GM23338 (cell line): ENCODE results near the gene NDUFA7. TPM values are rescaled to one million over a fixed set of nuclear protein-coding genes. Genes with fewer than 3 reads are reported as not detected.
A peak's percentile ranks its signal among the peaks of the same experiment; 100 is the strongest.

Experiments
- ATAC-seq: fragments of 200-7000 bp; cut with Tn5 transposase; 3 replicates; pipeline ENCODE4 v1.9.1; 2020
- DNase-seq: peaks from one replicate; pipeline ENCODE4 v3.0.0-alpha.2; 2015; ENCODE audit warnings: low spot score
- H2AFZ ChIP-seq: fragments of 200-600 bp; sonication (generic); 2 replicates; pipeline ENCODE4 v1.8.0; 2016; ENCODE audit warnings: antibody characterized with exemption, mild to moderate bottlenecking, moderate library complexity
- H3F3A ChIP-seq: fragments of 200-600 bp; sonication (generic); replicated peaks from 2 replicates; pipeline ENCODE4 v1.8.0; 2017; ENCODE audit warnings: antibody characterized with exemption, mixed run types, low read depth
- H3K27ac ChIP-seq: fragments of 200-600 bp; sonication (generic); 2 replicates; pipeline ENCODE4 v1.6.1; 2016; ENCODE audit warnings: low read depth
- H3K27me3 ChIP-seq: fragments of 200-600 bp; sonication (generic); 2 replicates; pipeline ENCODE4 v1.8.0; 2016; ENCODE audit warnings: mild to moderate bottlenecking, mixed run types, moderate library complexity; ENCODE audit not compliant: insufficient read depth
- H3K36me3 ChIP-seq: fragments of 200-600 bp; sonication (generic); 2 replicates; pipeline ENCODE4 v1.8.0; 2016; ENCODE audit warnings: mild to moderate bottlenecking; ENCODE audit not compliant: insufficient read depth
- H3K4me1 ChIP-seq: fragments of 200-600 bp; sonication (generic); 2 replicates; pipeline ENCODE4 v1.8.0; 2016; ENCODE audit warnings: mild to moderate bottlenecking, moderate library complexity; ENCODE audit not compliant: insufficient read depth
- H3K4me2 ChIP-seq: fragments of 200-600 bp; sonication (generic); 2 replicates; pipeline ENCODE4 v1.7.1; 2017; ENCODE audit warnings: mixed run types
- H3K4me3 ChIP-seq: fragments of 200-600 bp; sonication (generic); 2 replicates; pipeline ENCODE4 v1.6.1; 2016; ENCODE audit warnings: mixed run types
- H3K79me2 ChIP-seq: fragments of 200-600 bp; sonication (generic); replicated peaks from 2 replicates; pipeline ENCODE4 v1.8.0; 2017; ENCODE audit warnings: mild to moderate bottlenecking; ENCODE audit not compliant: insufficient read depth
- H3K9me2 ChIP-seq: fragments of 200-600 bp; sonication (generic); 2 replicates; pipeline ENCODE4 v1.8.0; 2017; ENCODE audit not compliant: insufficient read depth
- H4K20me1 ChIP-seq: fragments of 200-600 bp; sonication (generic); replicated peaks from 2 replicates; pipeline ENCODE4 v1.8.0; 2017; ENCODE audit warnings: mild to moderate bottlenecking; ENCODE audit not compliant: insufficient read depth
- H3K27ac Mint-ChIP-seq: 2 replicates; pipeline ENCODE4 v1.8.0; 2020; ENCODE audit warnings: inconsistent platforms, mild to moderate bottlenecking, moderate library complexity, mixed read lengths
- H3K27me3 Mint-ChIP-seq: 3 replicates; pipeline ENCODE4 v1.8.0; 2022; ENCODE audit warnings: low read depth, mild to moderate bottlenecking, moderate library complexity, mixed read lengths, inconsistent platforms; ENCODE audit not compliant: insufficient read depth, poor library complexity
- H3K36me3 Mint-ChIP-seq: 3 replicates; pipeline ENCODE4 v1.8.0; 2021; ENCODE audit warnings: low read depth, mild to moderate bottlenecking, inconsistent platforms, moderate library complexity, mixed read lengths
- H3K4me1 Mint-ChIP-seq: 3 replicates; pipeline ENCODE4 v1.8.0; 2020; ENCODE audit warnings: mild to moderate bottlenecking, inconsistent platforms, mixed read lengths
- H3K4me3 Mint-ChIP-seq: 3 replicates; pipeline ENCODE4 v1.8.0; 2021; ENCODE audit warnings: moderate library complexity, mild to moderate bottlenecking, inconsistent platforms, mixed read lengths
- H3K9me3 Mint-ChIP-seq: 3 replicates; pipeline ENCODE4 v1.8.0; 2020; ENCODE audit warnings: moderate library complexity, mild to moderate bottlenecking, inconsistent platforms, mixed read lengths
- EZH2 ChIP-seq: fragments of 200-600 bp; sonication (generic); IDR thresholded peaks from one replicate; pipeline ENCODE4 v1.8.0; 2017; ENCODE audit warnings: antibody characterized with exemption, mild to moderate bottlenecking, low read depth; ENCODE audit not compliant: unreplicated experiment
- EZH2phosphoT487 ChIP-seq: fragments of 200-600 bp; sonication (generic); IDR thresholded peaks from one replicate; pipeline ENCODE4 v1.8.1; 2018; ENCODE audit warnings: antibody characterized with exemption; ENCODE audit not compliant: unreplicated experiment
- JUNB ChIP-seq: IDR thresholded peaks from one replicate; pipeline ENCODE4 v1.6.1; 2016; ENCODE audit warnings: antibody characterized with exemption; ENCODE audit not compliant: unreplicated experiment
- STAT1 ChIP-seq: IDR thresholded peaks from one replicate; pipeline ENCODE4 v1.6.1; 2016; ENCODE audit warnings: antibody characterized with exemption; ENCODE audit not compliant: unreplicated experiment
- ZNF114 ChIP-seq: fragments of 250-450 bp; sonication (Bioruptor Pico); IDR thresholded peaks from 2 replicates; pipeline ENCODE4 v1.5.0; 2020; ENCODE audit warnings: mild to moderate bottlenecking, moderate library complexity
- ZNF331 ChIP-seq: fragments of 250-450 bp; sonication (Bioruptor Pico); IDR thresholded peaks from 2 replicates; pipeline ENCODE4 v1.5.0; 2020; ENCODE audit warnings: low read depth, mild to moderate bottlenecking, moderate library complexity
- polyA plus RNA-seq: library from polyadenylated mRNA; unstranded; fragments of >200 nt; fragmentation: Nextera tagmentation; extraction: Ambion mirVana; gene quantifications from 2 replicates; pipeline ENCODE4 v1.2.1, GENCODE V29; 2016
- total RNA-seq: library from RNA; depleted of rRNA; stranded (reverse); fragments of >200 nt; shearing (Covaris generic); gene quantifications from 2 replicates; pipeline ENCODE4 v1.2.3, GENCODE V29; 2014
- TF ChIP-seq, protein P1 (sequence below), 2 experiments: fragments of 200-600 bp in 1 of 2; sonication (generic) in 1 of 2; conservative IDR thresholded peaks; 2 replicates each; pipeline versions ENCODE4 v1.5.1 to v1.6.1; 2016 to 2017; ENCODE audit warnings: antibody characterized with exemption in 2 of 2, low read depth in 2 of 2, mild to moderate bottlenecking in 2 of 2, moderate library complexity in 1 of 2
- TF ChIP-seq, protein P2 (sequence below): IDR thresholded peaks from one replicate; pipeline ENCODE4 v1.6.1; 2018; ENCODE audit warnings: antibody characterized with exemption; ENCODE audit not compliant: unreplicated experiment
- TF ChIP-seq, protein P3 (sequence below): IDR thresholded peaks from 2 replicates; pipeline ENCODE4 v1.6.1; 2016; ENCODE audit warnings: antibody characterized with exemption

Gene NDUFA7
- total and polyA plus RNA-seq, 2 experiments from 2014 or later = 35.1 to 344 TPM

DNA sequence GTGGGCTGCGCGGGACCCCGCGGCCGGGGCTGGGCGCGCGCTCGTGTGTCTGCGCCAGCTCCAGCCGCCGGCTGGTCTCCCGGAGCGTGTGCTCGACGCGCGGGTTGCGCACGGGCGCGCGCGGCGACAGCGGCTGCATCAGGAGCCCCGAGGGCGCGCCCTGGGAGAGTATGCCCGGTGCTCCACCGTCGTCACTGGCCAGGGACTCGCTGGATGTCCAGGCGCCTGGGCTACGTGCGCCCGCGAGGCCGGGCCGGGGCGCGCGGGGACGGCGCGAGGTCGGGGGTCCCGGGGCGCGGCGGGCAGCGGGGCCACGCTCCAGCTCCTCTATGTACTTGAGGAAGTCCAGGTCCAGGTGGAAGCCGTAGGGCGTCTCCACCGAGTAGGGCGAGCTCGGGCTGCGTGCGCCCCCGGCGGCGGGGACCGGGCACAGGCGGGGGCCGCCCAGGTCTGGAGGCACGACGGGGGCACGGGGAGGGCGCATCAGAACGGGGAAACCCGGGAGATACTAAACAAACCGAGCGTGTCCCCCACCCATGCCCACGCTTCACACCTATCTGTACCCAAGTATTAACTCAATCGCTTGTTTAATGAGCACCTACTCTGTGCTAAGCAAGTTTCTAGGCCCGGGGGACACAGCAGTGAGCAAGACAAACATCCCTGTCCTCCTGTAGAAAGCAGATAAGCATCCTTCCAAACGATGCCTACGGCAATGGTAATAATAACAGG, 14.3 kb upstream of the NDUFA7 start:
- peak overlapping the region; percentile 69 for H2AFZ ChIP-seq
- H3K9me2 ChIP-seq = no peaks in the 10 kb centered on the region
- no peaks in the 10 kb centered on the region for H4K20me1 ChIP-seq
- no peaks in the 10 kb centered on the region for H3K79me2 ChIP-seq
- H3K4me3 Mint-ChIP-seq = peak overlapping the region; percentile 56
- H3K27ac ChIP-seq = no peak overlapping the region
- H3K4me3 ChIP-seq = peak overlapping the region; percentile 68
- H3K27me3 ChIP-seq = peaks cover 47% of the 10 kb centered on the region
- H3K36me3 Mint-ChIP-seq = no peaks in the 10 kb centered on the region
- peaks cover 53% of the 10 kb centered on the region for H3K27me3 Mint-ChIP-seq
- TF ChIP-seq EZH2 (no peak), STAT1 (no peak), EZH2phosphoT487 (no peak), ZNF331 (CRISPR knock-in tag) (no peak), ZNF114 (CRISPR knock-in tag) (no peak), JUNB (no peak)
- TF ChIP-seq, protein P1, sequence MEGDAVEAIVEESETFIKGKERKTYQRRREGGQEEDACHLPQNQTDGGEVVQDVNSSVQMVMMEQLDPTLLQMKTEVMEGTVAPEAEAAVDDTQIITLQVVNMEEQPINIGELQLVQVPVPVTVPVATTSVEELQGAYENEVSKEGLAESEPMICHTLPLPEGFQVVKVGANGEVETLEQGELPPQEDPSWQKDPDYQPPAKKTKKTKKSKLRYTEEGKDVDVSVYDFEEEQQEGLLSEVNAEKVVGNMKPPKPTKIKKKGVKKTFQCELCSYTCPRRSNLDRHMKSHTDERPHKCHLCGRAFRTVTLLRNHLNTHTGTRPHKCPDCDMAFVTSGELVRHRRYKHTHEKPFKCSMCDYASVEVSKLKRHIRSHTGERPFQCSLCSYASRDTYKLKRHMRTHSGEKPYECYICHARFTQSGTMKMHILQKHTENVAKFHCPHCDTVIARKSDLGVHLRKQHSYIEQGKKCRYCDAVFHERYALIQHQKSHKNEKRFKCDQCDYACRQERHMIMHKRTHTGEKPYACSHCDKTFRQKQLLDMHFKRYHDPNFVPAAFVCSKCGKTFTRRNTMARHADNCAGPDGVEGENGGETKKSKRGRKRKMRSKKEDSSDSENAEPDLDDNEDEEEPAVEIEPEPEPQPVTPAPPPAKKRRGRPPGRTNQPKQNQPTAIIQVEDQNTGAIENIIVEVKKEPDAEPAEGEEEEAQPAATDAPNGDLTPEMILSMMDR (conservative IDR thresholded peaks at IDR 0.05; ENCODE audit: low read depth in 2 of 2) = peak; percentile 39 to 58
- TF ChIP-seq, protein P2, sequence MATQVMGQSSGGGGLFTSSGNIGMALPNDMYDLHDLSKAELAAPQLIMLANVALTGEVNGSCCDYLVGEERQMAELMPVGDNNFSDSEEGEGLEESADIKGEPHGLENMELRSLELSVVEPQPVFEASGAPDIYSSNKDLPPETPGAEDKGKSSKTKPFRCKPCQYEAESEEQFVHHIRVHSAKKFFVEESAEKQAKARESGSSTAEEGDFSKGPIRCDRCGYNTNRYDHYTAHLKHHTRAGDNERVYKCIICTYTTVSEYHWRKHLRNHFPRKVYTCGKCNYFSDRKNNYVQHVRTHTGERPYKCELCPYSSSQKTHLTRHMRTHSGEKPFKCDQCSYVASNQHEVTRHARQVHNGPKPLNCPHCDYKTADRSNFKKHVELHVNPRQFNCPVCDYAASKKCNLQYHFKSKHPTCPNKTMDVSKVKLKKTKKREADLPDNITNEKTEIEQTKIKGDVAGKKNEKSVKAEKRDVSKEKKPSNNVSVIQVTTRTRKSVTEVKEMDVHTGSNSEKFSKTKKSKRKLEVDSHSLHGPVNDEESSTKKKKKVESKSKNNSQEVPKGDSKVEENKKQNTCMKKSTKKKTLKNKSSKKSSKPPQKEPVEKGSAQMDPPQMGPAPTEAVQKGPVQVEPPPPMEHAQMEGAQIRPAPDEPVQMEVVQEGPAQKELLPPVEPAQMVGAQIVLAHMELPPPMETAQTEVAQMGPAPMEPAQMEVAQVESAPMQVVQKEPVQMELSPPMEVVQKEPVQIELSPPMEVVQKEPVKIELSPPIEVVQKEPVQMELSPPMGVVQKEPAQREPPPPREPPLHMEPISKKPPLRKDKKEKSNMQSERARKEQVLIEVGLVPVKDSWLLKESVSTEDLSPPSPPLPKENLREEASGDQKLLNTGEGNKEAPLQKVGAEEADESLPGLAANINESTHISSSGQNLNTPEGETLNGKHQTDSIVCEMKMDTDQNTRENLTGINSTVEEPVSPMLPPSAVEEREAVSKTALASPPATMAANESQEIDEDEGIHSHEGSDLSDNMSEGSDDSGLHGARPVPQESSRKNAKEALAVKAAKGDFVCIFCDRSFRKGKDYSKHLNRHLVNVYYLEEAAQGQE = no peak
- TF ChIP-seq, protein P3, sequence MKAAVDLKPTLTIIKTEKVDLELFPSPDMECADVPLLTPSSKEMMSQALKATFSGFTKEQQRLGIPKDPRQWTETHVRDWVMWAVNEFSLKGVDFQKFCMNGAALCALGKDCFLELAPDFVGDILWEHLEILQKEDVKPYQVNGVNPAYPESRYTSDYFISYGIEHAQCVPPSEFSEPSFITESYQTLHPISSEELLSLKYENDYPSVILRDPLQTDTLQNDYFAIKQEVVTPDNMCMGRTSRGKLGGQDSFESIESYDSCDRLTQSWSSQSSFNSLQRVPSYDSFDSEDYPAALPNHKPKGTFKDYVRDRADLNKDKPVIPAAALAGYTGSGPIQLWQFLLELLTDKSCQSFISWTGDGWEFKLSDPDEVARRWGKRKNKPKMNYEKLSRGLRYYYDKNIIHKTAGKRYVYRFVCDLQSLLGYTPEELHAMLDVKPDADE = no peak
- H3F3A ChIP-seq = peaks cover 10% of the 10 kb centered on the region
- H3K27ac Mint-ChIP-seq = no peak overlapping the region
- H3K9me3 Mint-ChIP-seq = no peaks in the 10 kb centered on the region
- DNase-seq (peak; percentile 76), ATAC-seq (peak; percentile 41)
- no peaks in the 10 kb centered on the region for H3K36me3 ChIP-seq
- H3K4me1 ChIP-seq = peaks cover 18% of the 10 kb centered on the region
- H3K4me1 Mint-ChIP-seq = peaks cover 13% of the 10 kb centered on the region
- H3K4me2 ChIP-seq = peak overlapping the region; percentile 91
